ENCODE results near the gene MC4R.

MC4R gene

DNA sequence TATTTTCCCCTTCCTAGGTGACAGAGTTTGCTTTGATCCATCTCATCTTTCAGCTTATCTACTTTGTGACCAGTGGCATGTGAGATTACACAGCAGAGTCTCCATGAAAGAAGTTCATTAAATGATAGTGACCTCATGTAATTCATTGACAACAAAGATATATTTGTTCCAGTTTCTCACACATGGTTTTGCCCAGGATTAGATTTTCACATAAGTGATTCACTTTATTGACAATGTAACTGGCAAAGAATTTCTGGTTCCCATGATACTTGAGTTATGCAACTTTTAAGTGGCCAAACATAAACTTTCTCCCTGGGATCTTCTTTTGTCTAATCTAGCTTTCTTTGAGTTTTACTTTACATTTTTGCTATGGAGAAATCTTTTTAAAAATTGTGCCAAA is 50.0 kb downstream of the MC4R start:
- no peak for DNase-seq

All from CD4-positive, alpha-beta T cell treated with Interleukin-4 for 4 hours (primary cell).